HUES64 (cell line): ENCODE data around the gene IFT57.

Experiments
- H3K27ac ChIP-seq: 2 replicates; pipeline ENCODE4 v1.7.0; 2013; ENCODE audit warnings: low read depth, low read length, inconsistent platforms
- H3K27me3 ChIP-seq: 2 replicates; pipeline ENCODE4 v1.6.1; 2013; ENCODE audit warnings: mild to moderate bottlenecking, low read length; ENCODE audit not compliant: insufficient read depth
- H3K36me3 ChIP-seq: 2 replicates; pipeline ENCODE4 v1.6.1; 2013; ENCODE audit warnings: mild to moderate bottlenecking, low read length; ENCODE audit not compliant: insufficient read depth
- H3K4me1 ChIP-seq: 2 replicates; pipeline ENCODE4 v1.6.1; 2013; ENCODE audit warnings: mild to moderate bottlenecking, low read length, moderate library complexity; ENCODE audit not compliant: insufficient read depth
- H3K4me3 ChIP-seq: 2 replicates; pipeline ENCODE4 v1.5.1; 2013; ENCODE audit warnings: mild to moderate bottlenecking, low read length, moderate library complexity
- H3K9ac ChIP-seq: 2 replicates; pipeline ENCODE4 v1.6.1; 2013; ENCODE audit warnings: mild to moderate bottlenecking, low read depth, low read length
- H3K9me3 ChIP-seq: 2 replicates; pipeline ENCODE4 v1.6.1; 2013; ENCODE audit warnings: low read depth, low read length; ENCODE audit not compliant: insufficient read depth
- WGBS: fragments of 150-250, 120-280 bp; methylation state at CpG from one replicate; pipeline ENCODE4 v1.1.7; 2013; ENCODE audit warnings: missing lambda C conversion rate; 5-methylcytosine and 5-hydroxymethylcytosine counted together

Gene IFT57

GRCh38 chr3:108137460-108137814, 84.8 kb downstream of the IFT57 start:
- Histone ChIP-seq H3K4me3 (no peak overlapping the region), H3K36me3 (no peaks in the 10 kb centered on the region), H3K9ac (no peak overlapping the region), H3K27me3 (no peaks in the 10 kb centered on the region), H3K27ac (no peak overlapping the region), H3K4me1 (no peaks in the 10 kb centered on the region), H3K9me3 (no peaks in the 10 kb centered on the region)
- WGBS: 100% methylated on average over 5 of the region's 5 CpGs

- Histone ChIP-seq H3K9me3 (no peaks in the 10 kb centered on the region), H3K27ac (no peak overlapping the region), H3K4me1 (no peaks in the 10 kb centered on the region), H3K36me3 (no peaks in the 10 kb centered on the region), H3K4me3 (no peak overlapping the region), H3K9ac (no peak overlapping the region), H3K27me3 (no peaks in the 10 kb centered on the region)
- 96% methylated on average over 9 of the region's 13 CpGs for WGBS
Observed at GRCh38 chr3:108136561-108137459, 85.4 kb downstream of the IFT57 start.

GRCh38 chr3:108134555-108134880, 87.7 kb downstream of the IFT57 start:
- Histone ChIP-seq H3K9me3 (no peaks in the 10 kb centered on the region), H3K4me3 (no peak overlapping the region), H3K36me3 (no peaks in the 10 kb centered on the region), H3K27me3 (no peaks in the 10 kb centered on the region), H3K27ac (no peak overlapping the region), H3K4me1 (no peaks in the 10 kb centered on the region), H3K9ac (no peak overlapping the region)
- WGBS: 93% methylated on average over 1 of the region's 1 CpG

- Histone ChIP-seq H3K4me3 (no peak overlapping the region), H3K27ac (no peak overlapping the region), H3K9me3 (no peaks in the 10 kb centered on the region), H3K36me3 (no peaks in the 10 kb centered on the region), H3K9ac (no peak overlapping the region), H3K27me3 (no peaks in the 10 kb centered on the region), H3K4me1 (no peaks in the 10 kb centered on the region)
- WGBS: 84% methylated on average over 3 of the region's 5 CpGs
Observed at GRCh38 chr3:108133858-108134554, 88.2 kb downstream of the IFT57 start.

- Histone ChIP-seq H3K4me3 (no peak overlapping the region), H3K9me3 (no peaks in the 10 kb centered on the region), H3K36me3 (no peaks in the 10 kb centered on the region), H3K27me3 (no peaks in the 10 kb centered on the region), H3K9ac (no peak overlapping the region), H3K27ac (no peak overlapping the region), H3K4me1 (no peaks in the 10 kb centered on the region)
Observed at GRCh38 chr3:108133048-108133369, 89.2 kb downstream of the IFT57 start.

- Histone ChIP-seq H3K27me3 (no peaks in the 10 kb centered on the region), H3K27ac (no peak overlapping the region), H3K9ac (no peak overlapping the region), H3K4me3 (no peak overlapping the region), H3K9me3 (no peaks in the 10 kb centered on the region), H3K36me3 (no peaks in the 10 kb centered on the region), H3K4me1 (no peaks in the 10 kb centered on the region)
- WGBS: 92% methylated on average over 9 of the region's 9 CpGs
Observed at GRCh38 chr3:108131475-108132134, 90.6 kb downstream of the IFT57 start.

GRCh38 chr3:108130701-108131474, 91.3 kb downstream of the IFT57 start:
- Histone ChIP-seq H3K4me1 (no peaks in the 10 kb centered on the region), H3K9ac (no peak overlapping the region), H3K36me3 (no peaks in the 10 kb centered on the region), H3K4me3 (no peak overlapping the region), H3K27ac (no peak overlapping the region), H3K27me3 (no peaks in the 10 kb centered on the region), H3K9me3 (no peaks in the 10 kb centered on the region)

GRCh38 chr3:108130236-108130635, 92.0 kb downstream of the IFT57 start:
- Histone ChIP-seq H3K27me3 (no peaks in the 10 kb centered on the region), H3K9me3 (no peaks in the 10 kb centered on the region), H3K9ac (no peak overlapping the region), H3K27ac (no peak overlapping the region), H3K4me3 (no peak overlapping the region), H3K4me1 (no peaks in the 10 kb centered on the region), H3K36me3 (no peaks in the 10 kb centered on the region)
- WGBS: no CpG with 5 or more reads among the region's 4 CpGs

- Histone ChIP-seq H3K4me3 (no peak overlapping the region), H3K27ac (no peak overlapping the region), H3K9me3 (no peaks in the 10 kb centered on the region), H3K4me1 (no peaks in the 10 kb centered on the region), H3K9ac (no peak overlapping the region), H3K27me3 (no peaks in the 10 kb centered on the region), H3K36me3 (no peaks in the 10 kb centered on the region)
- 94% methylated on average over 9 of the region's 9 CpGs for WGBS
Observed at GRCh38 chr3:108127301-108127988, 94.8 kb downstream of the IFT57 start.

GRCh38 chr3:108126348-108126747, 95.9 kb downstream of the IFT57 start:
- no peak overlapping the region for H3K4me3 ChIP-seq
- no peaks in the 10 kb centered on the region for H3K36me3 ChIP-seq

More at GRCh38 chr3:108126348-108126747, 95.9 kb downstream of the IFT57 start:
- 89% methylated on average over 1 of the region's 1 CpG for WGBS
- no peak overlapping the region for H3K9ac ChIP-seq
- no peaks in the 10 kb centered on the region for H3K4me1 ChIP-seq
- no peaks in the 10 kb centered on the region for H3K9me3 ChIP-seq
- no peaks in the 10 kb centered on the region for H3K27me3 ChIP-seq
- no peak overlapping the region for H3K27ac ChIP-seq
